IPS-20b (cell line): ENCODE measurements around the gene STEAP3.

Experiments
- H3K27ac ChIP-seq: one replicate; pipeline ENCODE4 v1.5.1; 2013; ENCODE audit warnings: low read length
- H3K27me3 ChIP-seq: 2 replicates; pipeline ENCODE4 v1.6.1; 2013; ENCODE audit warnings: mild to moderate bottlenecking, low read length, inconsistent platforms; ENCODE audit not compliant: insufficient read depth
- H3K36me3 ChIP-seq: 2 replicates; pipeline ENCODE4 v1.6.1; 2013; ENCODE audit warnings: low read depth, mild to moderate bottlenecking, inconsistent platforms, low read length, moderate library complexity; ENCODE audit not compliant: insufficient read depth
- H3K4me1 ChIP-seq: 2 replicates; pipeline ENCODE4 v1.6.1; 2013; ENCODE audit warnings: mild to moderate bottlenecking, control low read depth, inconsistent platforms, low read length, moderate library complexity; ENCODE audit not compliant: insufficient read depth
- H3K4me3 ChIP-seq: 2 replicates; pipeline ENCODE4 v1.5.1; 2013; ENCODE audit warnings: mild to moderate bottlenecking, low read length, inconsistent platforms
- H3K9ac ChIP-seq: 2 replicates; pipeline ENCODE4 v1.6.1; 2013; ENCODE audit warnings: low read depth, mild to moderate bottlenecking, inconsistent platforms, low read length, moderate library complexity
- H3K9me3 ChIP-seq: 2 replicates; pipeline ENCODE4 v1.6.1; 2013; ENCODE audit warnings: mild to moderate bottlenecking, low read depth, low read length, inconsistent platforms; ENCODE audit not compliant: insufficient read depth

Gene STEAP3

DNA sequence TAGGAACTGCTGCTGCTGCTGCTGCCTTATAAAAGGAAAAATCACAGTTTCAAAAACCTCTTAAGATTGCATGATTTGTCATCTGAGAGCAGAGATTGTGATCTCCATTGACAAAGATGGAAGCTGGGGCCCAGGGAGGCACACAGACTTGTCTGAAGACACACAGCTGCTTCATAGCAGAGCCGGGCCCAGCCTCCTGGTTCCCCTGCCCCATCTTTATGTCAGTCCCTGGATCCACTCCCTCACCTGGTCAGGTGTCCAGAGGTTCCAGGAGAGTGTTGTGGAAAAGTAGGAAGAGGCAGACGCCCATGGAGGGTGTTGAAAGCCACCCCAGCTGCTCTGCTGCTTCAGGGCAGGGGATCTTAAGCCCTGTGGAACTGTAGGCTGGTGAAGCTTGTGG lies 20.0 kb downstream of the STEAP3 start:
- Histone ChIP-seq H3K4me3 (no peak overlapping the region), H3K36me3 (peaks cover 19% of the 10 kb centered on the region; the same call in 1 of the 2 replicates), H3K9ac (no peak overlapping the region)

GRCh38 chr2:119245076-119245840 lies 21.6 kb downstream of the STEAP3 start:
- Histone ChIP-seq H3K27me3 (no peaks in the 10 kb centered on the region), H3K4me3 (no peak overlapping the region), H3K9me3 (no peaks in the 10 kb centered on the region), H3K36me3 (peaks cover 29% of the 10 kb centered on the region; the same call in 1 of the 2 replicates), H3K27ac (no peak overlapping the region), H3K9ac (no peak overlapping the region), H3K4me1 (peaks cover 7% of the 10 kb centered on the region)

More for the DNA sequence above, 20.0 kb downstream of the STEAP3 start:
- Histone ChIP-seq H3K27ac (no peak overlapping the region), H3K9me3 (no peaks in the 10 kb centered on the region), H3K27me3 (no peaks in the 10 kb centered on the region), H3K4me1 (peaks cover 9% of the 10 kb centered on the region)

- peaks cover 2% of the 10 kb centered on the region; the same call in 1 of the 2 replicates for H3K4me1 ChIP-seq
- H3K9me3 ChIP-seq, result no peaks in the 10 kb centered on the region
- H3K36me3 ChIP-seq, result peaks cover 29% of the 10 kb centered on the region; the same call in 1 of the 2 replicates
- no peak overlapping the region for H3K9ac ChIP-seq
- H3K27ac ChIP-seq, result no peak overlapping the region
- H3K4me3 ChIP-seq, result no peak overlapping the region
- H3K27me3 ChIP-seq, result no peaks in the 10 kb centered on the region
These were observed 22.2 kb downstream of the STEAP3 start for GRCh38 chr2:119245841-119246230.

- Histone ChIP-seq H3K9me3 (no peaks in the 10 kb centered on the region), H3K9ac (no peak overlapping the region), H3K36me3 (peaks cover 38% of the 10 kb centered on the region; the same call in 1 of the 2 replicates), H3K4me1 (no peaks in the 10 kb centered on the region), H3K27ac (no peak overlapping the region), H3K4me3 (no peak overlapping the region), H3K27me3 (no peaks in the 10 kb centered on the region)
These were observed 23.5 kb downstream of the STEAP3 start for GRCh38 chr2:119246884-119247843.

- Histone ChIP-seq H3K9ac (no peak overlapping the region), H3K4me1 (no peaks in the 10 kb centered on the region), H3K4me3 (no peak overlapping the region), H3K9me3 (no peaks in the 10 kb centered on the region), H3K36me3 (peaks cover 43% of the 10 kb centered on the region; the same call in 1 of the 2 replicates), H3K27me3 (no peaks in the 10 kb centered on the region), H3K27ac (no peak overlapping the region)
These were observed 24.2 kb downstream of the STEAP3 start for GRCh38 chr2:119247844-119248271.

DNA sequence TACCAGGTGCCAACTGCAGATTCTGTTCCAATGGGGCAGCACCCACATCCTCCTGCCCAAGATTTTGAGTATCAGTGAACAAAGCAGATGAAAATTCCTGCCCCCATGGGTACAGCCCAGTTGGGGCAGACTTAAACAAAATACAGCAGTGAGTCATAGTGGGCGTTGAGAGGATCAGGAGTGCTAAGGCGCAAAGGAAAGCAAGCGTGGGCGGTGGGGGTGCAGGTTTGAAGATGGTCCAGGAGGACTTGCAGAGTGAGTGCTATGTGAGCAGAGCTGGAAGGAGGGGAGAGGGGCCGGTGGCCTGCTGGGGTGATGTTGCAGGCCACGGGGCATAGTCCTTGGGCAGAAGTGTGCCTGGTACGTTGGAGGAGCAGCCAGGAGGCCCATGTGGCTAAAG lies 24.7 kb downstream of the STEAP3 start:
- no peak overlapping the region for H3K27ac ChIP-seq
- H3K4me3 ChIP-seq, result no peak overlapping the region
- peaks cover 48% of the 10 kb centered on the region; the same call in 1 of the 2 replicates for H3K36me3 ChIP-seq
- H3K9me3 ChIP-seq, result no peaks in the 10 kb centered on the region
- H3K27me3 ChIP-seq, result no peaks in the 10 kb centered on the region
- H3K4me1 ChIP-seq, result no peaks in the 10 kb centered on the region
- H3K9ac ChIP-seq, result no peak overlapping the region

DNA sequence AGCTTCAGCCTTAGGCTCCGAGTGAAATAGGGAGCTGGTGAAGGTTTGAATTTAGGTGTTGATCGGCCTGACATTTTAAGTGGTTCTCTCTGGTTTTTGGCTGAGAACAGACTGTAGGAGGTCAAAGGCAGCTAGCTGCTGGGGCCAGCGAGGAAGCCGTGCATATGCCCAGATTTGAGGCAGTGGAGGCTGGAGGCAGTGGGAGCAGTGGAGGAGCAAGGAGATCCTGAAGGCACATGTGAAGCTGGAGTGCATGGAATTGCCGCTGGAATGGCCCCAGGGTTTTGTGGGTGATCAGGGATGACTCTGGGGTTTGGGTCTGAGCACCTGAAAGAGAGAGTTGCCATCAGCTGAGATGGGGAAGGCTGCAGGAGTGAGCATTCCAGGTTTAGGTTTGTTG lies 25.1 kb downstream of the STEAP3 start:
- Histone ChIP-seq H3K9me3 (no peaks in the 10 kb centered on the region), H3K4me1 (no peaks in the 10 kb centered on the region), H3K36me3 (peaks cover 49% of the 10 kb centered on the region; the same call in 1 of the 2 replicates), H3K9ac (no peak overlapping the region), H3K27me3 (no peaks in the 10 kb centered on the region), H3K27ac (no peak overlapping the region), H3K4me3 (no peak overlapping the region)

DNA sequence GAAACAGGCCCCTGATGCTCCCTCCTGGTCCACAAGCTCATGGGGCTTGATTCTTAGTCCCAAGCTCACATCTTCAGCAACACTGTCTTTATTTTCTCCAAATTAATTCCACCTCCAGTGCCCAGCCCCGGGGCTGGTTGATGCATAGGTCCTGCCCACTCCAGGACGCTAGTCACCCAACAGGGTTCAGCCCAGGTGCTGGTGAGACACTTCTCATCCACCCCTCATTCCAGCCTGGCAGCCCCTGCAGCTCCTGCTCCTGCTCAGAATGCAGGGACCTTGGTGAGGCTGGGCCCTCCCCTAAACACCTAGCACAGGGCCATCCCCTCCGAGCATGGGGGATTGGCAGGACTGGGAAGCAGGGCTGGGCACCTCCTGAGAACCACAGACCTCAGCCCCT lies 25.7 kb downstream of the STEAP3 start:
- Histone ChIP-seq H3K9me3 (no peaks in the 10 kb centered on the region), H3K9ac (no peak overlapping the region), H3K27ac (no peak overlapping the region), H3K4me1 (no peaks in the 10 kb centered on the region), H3K4me3 (no peak overlapping the region), H3K27me3 (no peaks in the 10 kb centered on the region), H3K36me3 (peaks cover 49% of the 10 kb centered on the region; the same call in 1 of the 2 replicates)

GRCh38 chr2:119249855-119250717 lies 26.5 kb downstream of the STEAP3 start:
- no peaks in the 10 kb centered on the region for H3K27me3 ChIP-seq
- H3K27ac ChIP-seq, result no peak overlapping the region
- peaks cover 49% of the 10 kb centered on the region; the same call in 1 of the 2 replicates for H3K36me3 ChIP-seq
- no peaks in the 10 kb centered on the region for H3K9me3 ChIP-seq
- no peak overlapping the region for H3K4me3 ChIP-seq
- H3K9ac ChIP-seq, result no peak overlapping the region
- H3K4me1 ChIP-seq, result peaks cover 7% of the 10 kb centered on the region; the same call in 1 of the 2 replicates

GRCh38 chr2:119250718-119251290 lies 27.2 kb downstream of the STEAP3 start:
- peaks cover 12% of the 10 kb centered on the region; the same call in 1 of the 2 replicates for H3K4me1 ChIP-seq

More at GRCh38 chr2:119250718-119251290, 27.2 kb downstream of the STEAP3 start:
- peaks cover 45% of the 10 kb centered on the region; the same call in 1 of the 2 replicates for H3K36me3 ChIP-seq
- H3K9me3 ChIP-seq, result no peaks in the 10 kb centered on the region
- no peak overlapping the region for H3K4me3 ChIP-seq
- H3K27me3 ChIP-seq, result no peaks in the 10 kb centered on the region
- H3K9ac ChIP-seq, result no peak overlapping the region
- H3K27ac ChIP-seq, result no peak overlapping the region
